HG02870 (cell line): ENCODE results near the gene MAP3K13.

ENCODE experiments used
- ATAC-seq: cut with Tn5 transposase; IDR thresholded peaks from one replicate; pipeline ENCODE4 v1.9.1; 2021; ENCODE audit warnings: mild to moderate bottlenecking, moderate library complexity; ENCODE audit not compliant: unreplicated experiment

Gene MAP3K13

GRCh38 chr3:185362850-185363661 lies at the start of gene MAP3K13:
Gene MAP3K13, plus strand, starts transcription at chr3:185363136. Its CDS starts 65,446 bp downstream, at chr3:185428582.
- ATAC-seq = peak; percentile 94

DNA sequence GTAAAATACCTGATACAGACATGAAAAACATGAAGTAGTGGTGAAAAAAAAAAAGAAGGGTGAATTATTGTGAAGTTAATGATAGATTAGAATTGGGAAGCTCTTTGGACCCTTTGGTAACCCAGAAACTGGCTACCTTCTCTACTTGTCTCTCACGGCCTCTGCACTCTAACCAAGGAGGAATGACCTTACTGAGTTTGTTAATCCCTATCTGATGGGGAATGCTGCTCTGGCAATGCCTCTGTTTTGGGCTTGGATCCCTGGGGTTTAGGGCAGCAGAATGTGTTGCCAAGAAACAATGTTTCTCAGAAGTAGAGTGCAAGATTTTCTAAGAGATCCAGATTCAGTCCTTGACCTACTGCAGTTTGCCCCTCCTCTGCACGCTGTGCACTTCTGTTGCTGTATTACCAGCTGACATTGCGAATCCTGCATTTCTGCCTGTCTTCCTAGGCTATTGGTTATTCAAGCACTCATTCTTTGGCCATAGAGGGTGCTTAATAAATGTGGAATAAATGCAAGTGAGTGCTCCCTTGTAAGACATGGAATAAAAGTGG lies 49.2 kb upstream of the MAP3K13 start:
- no peak for ATAC-seq

DNA sequence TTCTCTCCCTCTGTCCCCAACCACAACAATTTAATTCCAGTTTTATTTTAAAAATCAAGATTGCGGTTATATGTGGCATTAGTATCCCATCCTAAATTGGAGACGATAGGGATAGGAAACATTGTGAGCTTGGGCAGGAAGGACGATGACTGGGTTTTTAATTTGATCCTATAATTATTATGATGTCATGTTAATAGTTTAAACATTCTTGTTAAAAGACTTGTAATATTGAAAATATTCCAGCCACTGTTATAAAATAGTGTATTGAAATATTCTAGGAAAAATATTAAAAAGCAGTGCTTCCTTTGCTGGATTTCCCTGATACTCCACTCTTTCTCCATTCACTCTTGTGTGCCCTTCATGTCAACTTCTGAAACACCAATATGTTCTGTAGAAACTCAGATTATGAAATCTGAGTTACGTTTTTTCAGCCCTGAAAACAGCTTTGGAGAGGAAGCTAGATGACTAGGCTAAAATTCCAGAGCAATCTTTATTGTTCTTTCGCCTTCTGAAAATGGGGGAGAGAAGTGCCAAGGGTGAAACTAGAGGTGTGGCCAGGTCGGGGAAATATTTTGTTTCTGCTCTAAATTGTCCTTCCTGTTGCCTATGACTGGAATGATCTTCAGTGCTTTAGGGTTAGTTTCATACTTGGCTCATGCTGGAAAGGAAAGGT lies 46.1 kb upstream of the MAP3K13 start:
- ATAC-seq = no peak

- ATAC-seq = no peak
Measured at GRCh38 chr3:185317674-185318073, 45.3 kb upstream of the MAP3K13 start.

DNA sequence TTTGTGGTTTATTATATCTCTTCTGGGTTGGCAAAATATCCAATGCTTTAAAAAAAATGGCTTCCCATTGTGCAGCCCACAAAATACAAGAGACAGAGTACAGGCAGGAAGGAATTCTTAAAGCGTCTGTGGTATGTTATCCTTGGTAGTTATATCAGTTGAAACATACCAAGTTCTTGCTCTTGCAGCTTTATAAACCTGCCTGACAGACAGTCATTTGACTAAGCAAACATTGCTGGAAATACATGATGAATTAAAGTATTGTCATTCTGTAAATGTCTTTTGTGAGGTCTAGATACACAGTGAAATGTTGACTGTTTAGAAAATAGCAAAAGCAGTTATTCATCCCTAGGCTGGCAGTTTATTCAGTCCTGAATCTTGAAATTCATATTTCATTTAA lies 44.8 kb upstream of the MAP3K13 start:
- ATAC-seq = no peak

- no peak for ATAC-seq
Measured at GRCh38 chr3:185319801-185320200, 43.1 kb upstream of the MAP3K13 start.

DNA sequence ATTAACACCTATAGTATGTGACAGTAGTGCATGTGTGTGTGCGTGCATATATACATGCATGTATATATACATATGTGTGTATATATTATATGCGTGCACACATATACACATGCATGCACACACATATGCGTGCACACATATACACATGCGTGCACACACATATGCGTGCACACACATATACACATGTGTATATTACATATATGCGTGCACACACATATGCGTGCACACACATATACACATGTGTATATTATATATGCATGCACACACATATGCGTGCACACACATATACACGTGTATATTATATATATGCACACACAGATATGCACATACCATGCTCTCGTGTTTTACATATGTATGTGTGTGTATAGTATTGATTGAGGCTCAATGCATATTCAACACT lies 42.0 kb upstream of the MAP3K13 start:
- ATAC-seq = no peak

DNA sequence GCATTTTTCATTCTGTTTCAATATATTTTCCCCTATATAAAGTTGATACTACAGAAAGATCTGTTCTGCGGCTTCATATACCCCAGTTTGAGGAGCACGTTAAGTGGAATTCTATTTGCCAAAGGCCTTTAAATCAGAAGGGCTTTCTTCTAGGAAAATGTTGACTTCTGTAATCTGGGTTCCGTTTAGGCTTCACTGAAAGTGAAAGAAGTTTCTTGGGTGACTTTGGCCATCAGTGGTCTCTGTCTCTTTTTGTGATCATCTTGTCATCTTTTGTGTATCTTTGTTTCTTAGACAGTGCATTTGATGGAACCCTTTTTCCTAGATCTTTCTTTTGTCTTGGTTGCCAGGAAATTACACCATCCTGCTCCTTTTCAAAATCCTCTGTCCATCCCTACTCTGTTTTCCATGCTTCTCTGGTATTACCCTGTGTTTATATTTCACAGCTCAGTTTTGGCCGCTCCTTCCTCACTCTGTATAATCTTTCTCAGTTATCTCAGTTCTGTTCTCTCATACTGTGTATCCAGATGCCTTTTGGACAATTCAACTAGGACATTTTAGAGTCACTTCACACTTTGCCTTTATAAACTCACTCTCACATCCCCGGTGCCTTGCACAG lies 40.7 kb upstream of the MAP3K13 start:
- no peak for ATAC-seq

- no peak for ATAC-seq
Measured at GRCh38 chr3:185325946-185326791, 36.8 kb upstream of the MAP3K13 start.

DNA sequence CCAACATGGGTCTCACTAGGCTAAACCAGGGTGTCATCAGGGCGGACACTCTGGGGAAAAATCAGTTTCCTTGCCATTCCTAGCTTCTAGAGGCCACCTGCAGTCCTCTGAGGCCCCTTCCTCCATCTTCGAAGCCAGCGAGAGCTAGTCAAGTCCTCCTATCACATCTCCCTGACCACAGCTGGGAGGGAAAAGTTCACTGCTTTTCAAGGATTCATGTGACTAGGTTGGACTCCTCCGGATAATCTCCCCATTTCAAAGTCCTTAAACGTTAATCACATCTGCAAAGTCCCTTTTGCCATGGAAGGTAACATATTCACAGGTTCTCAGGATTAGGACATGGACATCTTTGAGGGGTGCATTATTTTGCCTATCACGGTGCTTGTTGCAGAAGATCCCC lies 35.9 kb upstream of the MAP3K13 start:
- ATAC-seq = no peak

DNA sequence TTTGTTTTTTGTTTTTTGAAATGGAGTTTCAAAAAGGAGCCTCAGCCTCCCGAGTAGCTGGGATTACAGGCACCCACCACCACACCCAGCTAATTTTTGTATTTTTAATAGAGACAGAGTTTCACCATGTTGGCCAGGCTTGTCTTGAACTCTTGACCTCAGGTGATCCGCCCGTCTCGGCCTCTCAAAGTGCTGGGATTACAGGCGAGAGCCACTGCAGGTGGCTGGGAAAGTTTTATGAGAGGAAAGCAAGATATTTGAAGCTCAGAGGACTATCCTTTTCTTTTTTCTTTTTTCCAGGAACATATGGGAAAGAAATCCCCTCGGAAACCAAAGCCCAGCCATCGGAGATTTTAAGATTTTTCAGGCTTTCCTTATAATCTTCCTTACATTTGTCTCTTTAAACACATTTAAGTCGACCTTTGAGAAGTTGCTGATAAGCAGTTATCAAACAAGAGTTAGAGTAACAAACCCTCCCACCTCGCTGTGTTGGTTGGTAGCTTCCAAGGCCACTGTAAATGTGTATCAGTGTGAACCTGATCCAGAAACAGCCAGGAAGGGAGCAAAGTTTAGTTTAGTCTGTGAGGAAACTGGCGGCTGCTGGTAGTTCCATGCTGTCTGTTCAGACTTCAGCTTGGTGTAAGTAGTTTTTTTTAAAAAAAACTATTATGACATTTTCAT lies 34.5 kb upstream of the MAP3K13 start:
- ATAC-seq = no peak

- no peak for ATAC-seq
Measured at GRCh38 chr3:185330238-185330637, 32.7 kb upstream of the MAP3K13 start.

DNA sequence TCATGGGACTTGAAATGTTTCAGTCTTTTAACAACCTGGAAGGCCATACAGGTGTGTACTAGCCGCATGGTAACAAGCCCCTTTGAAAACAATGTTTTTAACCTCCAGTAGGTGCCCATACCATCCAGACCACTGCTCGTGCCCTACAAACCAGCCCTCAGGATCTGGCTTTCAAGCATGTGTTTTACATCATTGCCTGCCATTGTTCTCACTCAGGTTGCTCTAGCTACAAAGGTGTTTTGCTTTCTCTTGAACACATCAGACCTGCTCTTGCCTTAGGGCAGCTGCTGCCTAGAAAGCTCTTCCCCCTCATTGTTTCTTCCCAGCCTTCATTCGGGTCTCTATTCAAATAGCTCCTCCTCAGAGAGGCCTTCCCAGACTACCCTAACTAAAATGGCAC lies 32.3 kb upstream of the MAP3K13 start:
- ATAC-seq = no peak

- peak; percentile 94 for ATAC-seq
Measured at GRCh38 chr3:185332026-185332735, 30.8 kb upstream of the MAP3K13 start.

DNA sequence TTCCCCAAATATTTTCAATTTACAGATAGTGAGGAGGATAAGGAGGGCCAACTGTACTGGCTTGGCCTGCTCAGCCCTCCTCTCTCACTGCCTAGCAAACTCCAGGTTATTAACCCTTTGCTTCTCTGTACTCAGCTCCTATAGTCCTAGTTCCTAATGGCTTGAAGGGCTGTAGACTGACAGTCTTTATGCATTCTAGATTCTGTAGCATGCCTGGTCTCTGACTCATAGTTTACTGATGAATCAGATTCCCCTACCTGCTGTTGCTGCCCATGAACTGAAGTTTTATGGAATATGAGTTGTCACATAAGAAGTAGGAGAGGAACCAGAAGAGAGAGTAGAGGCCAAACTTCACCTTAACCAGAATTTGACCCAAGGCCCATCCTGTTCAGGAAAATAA lies 27.1 kb upstream of the MAP3K13 start:
- ATAC-seq = no peak

DNA sequence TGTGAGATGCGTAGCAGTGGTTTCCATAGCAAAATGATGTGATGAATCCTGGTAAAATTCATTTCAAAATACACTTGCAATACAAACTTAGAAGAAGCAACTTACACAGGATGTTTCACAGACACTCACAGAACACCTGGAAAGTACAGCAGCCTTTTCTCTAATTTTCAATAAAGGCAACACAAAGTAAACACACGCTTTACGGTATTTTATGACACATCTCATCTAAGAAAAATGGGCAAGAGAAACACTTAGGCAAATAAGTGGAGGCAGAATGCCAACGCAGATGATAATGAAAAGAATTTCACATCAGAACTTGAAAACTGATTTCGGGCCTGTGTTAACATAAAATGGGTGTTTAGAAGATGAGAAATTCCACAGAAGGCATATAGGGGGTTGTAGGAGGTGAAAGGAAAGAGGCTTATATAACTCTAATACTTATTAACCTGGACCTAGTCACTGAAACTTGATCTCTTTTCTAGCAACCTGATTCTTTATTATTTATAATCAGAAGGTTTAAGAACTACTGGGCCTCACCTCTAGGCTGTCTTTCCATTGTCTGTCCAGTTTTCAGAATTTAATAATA lies 25.6 kb upstream of the MAP3K13 start:
- no peak for ATAC-seq

- no peak for ATAC-seq
Measured at GRCh38 chr3:185339945-185340344, 23.0 kb upstream of the MAP3K13 start.

GRCh38 chr3:185340751-185341150 lies 22.2 kb upstream of the MAP3K13 start:
- no peak for ATAC-seq
